Left lung (tissue), 10 donors: ENCODE results near the gene ZKSCAN3. TPM values are rescaled to one million over a fixed set of nuclear protein-coding genes. Genes with fewer than 3 reads are reported as not detected.

Experiments used
- ATAC-seq: fragments of 200-7000 bp; cut with Tn5 transposase; one replicate; pipeline ENCODE4 v1.9.1; 2020; ENCODE audit warnings: moderate library complexity
- DNase-seq, 4 donors: peaks; one replicate each; pipeline ENCODE4 v3.0.0-alpha.2; 2013 to 2020
- H3K27ac ChIP-seq, 2 donors: fragments of 200-600 bp; sonication (generic) in 1 of 2; one replicate each; pipeline versions ENCODE4 v1.5.0 to v1.8.0; 2020 to 2021
- H3K27me3 ChIP-seq, 2 donors: fragments of 200-600 bp; sonication (generic) in 1 of 2; one replicate each; pipeline versions ENCODE4 v1.5.0 to v1.8.0; 2020 to 2021
- H3K36me3 ChIP-seq, 2 donors: fragments of 200-600 bp; sonication (generic) in 1 of 2; one replicate each; pipeline versions ENCODE4 v1.5.0 to v1.8.0; 2020 to 2021
- H3K4me1 ChIP-seq, 2 donors: fragments of 200-600 bp; one replicate each; pipeline ENCODE4 v1.8.0; 2021
- H3K4me3 ChIP-seq, 2 donors: fragments of 200-600 bp; sonication (generic) in 1 of 2; one replicate each; pipeline versions ENCODE4 v1.5.0 to v1.8.0; 2020 to 2021; ENCODE audit warnings: mild to moderate bottlenecking in 1 of 2
- H3K9me3 ChIP-seq, 2 donors: fragments of 200-600 bp; sonication (generic) in 1 of 2; one replicate each; pipeline versions ENCODE4 v1.5.0 to v1.8.0; 2020 to 2021
- intact Hi-C, 2 donors: fragments of 100-400 bp; cut with DNase I; formaldehyde crosslinking; loops; one replicate each; pipeline versions ENCODE4 v1.11.2 to v1.14.2; 2022
- polyA plus RNA-seq, 6 donors: library from polyadenylated mRNA; unstranded; fragments of 120-200 nt; gene quantifications; one replicate each; pipeline ENCODE4 v1.2.1, GENCODE V29; 2013; ENCODE audit not compliant: insufficient read length in 6 of 6
- total RNA-seq, 2 donors: library from RNA; stranded (reverse); fragmentation: NEBNext Ultra II Directional; extraction: Animal tissue kit (Norgen Biotek cat#: 25700); gene quantifications; one replicate each; pipeline ENCODE4 v1.2.1, GENCODE V29; 2021
- TF ChIP-seq, protein P1 (sequence below), 2 donors: fragments of 200-600 bp; sonication (generic) in 1 of 2; IDR thresholded peaks; one replicate each; pipeline versions ENCODE4 v1.5.0 to v1.8.0; 2021; ENCODE audit warnings: antibody characterized with exemption in 2 of 2
- donor health status: DM: no; HTN: yes; CAD: no.
- donor health status: DM: no; HTN: no; CAD: no.

ZKSCAN3 gene
- total and polyA plus RNA-seq, 8 donors = 7.0 to 15.7 (median 13.3) TPM

DNA sequence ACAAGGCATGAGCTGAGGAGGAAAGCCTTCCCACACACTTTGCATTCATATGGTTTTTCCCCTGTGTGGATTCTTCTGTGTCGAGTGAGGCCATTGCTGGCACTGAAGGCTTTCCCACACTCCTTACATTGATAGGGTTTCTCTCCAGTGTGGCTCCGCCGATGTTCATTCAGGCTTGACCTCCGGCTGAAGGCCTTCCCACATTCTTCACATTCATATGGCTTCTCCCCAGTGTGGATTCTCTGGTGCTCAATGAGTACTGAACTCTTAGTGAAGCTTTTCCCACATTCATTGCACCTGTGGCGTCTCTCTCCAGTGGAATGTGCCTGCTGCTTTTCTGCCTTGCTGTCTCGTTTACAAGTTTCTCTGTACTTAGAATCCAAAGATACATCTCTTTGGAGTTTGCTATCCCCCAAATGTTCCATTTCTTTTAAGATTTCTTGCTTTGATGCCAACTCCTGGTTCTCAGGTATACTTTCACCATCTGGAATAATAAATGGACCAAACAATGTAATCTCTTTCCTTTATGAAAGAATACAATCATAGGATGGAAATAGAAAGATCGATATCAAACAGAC lies 23.3 kb upstream of the ZKSCAN3 start:
- Histone ChIP-seq H3K27me3 (no peaks in the 10 kb centered on the region), H3K4me3 (no peak overlapping the region), H3K4me1 (no peaks in the 10 kb centered on the region), H3K9me3 (peaks cover 0 to 52% of the 10 kb centered on the region in 2 donors), H3K27ac (no peak overlapping the region), H3K36me3 (peaks cover 0 to 48% of the 10 kb centered on the region in 2 donors)
- TF ChIP-seq, protein P1, sequence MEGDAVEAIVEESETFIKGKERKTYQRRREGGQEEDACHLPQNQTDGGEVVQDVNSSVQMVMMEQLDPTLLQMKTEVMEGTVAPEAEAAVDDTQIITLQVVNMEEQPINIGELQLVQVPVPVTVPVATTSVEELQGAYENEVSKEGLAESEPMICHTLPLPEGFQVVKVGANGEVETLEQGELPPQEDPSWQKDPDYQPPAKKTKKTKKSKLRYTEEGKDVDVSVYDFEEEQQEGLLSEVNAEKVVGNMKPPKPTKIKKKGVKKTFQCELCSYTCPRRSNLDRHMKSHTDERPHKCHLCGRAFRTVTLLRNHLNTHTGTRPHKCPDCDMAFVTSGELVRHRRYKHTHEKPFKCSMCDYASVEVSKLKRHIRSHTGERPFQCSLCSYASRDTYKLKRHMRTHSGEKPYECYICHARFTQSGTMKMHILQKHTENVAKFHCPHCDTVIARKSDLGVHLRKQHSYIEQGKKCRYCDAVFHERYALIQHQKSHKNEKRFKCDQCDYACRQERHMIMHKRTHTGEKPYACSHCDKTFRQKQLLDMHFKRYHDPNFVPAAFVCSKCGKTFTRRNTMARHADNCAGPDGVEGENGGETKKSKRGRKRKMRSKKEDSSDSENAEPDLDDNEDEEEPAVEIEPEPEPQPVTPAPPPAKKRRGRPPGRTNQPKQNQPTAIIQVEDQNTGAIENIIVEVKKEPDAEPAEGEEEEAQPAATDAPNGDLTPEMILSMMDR (IDR thresholded peaks at IDR 0.05) = no peak
- DNase-seq (no peak), ATAC-seq (no peak)
- intact Hi-C loops = no loop called here

DNA sequence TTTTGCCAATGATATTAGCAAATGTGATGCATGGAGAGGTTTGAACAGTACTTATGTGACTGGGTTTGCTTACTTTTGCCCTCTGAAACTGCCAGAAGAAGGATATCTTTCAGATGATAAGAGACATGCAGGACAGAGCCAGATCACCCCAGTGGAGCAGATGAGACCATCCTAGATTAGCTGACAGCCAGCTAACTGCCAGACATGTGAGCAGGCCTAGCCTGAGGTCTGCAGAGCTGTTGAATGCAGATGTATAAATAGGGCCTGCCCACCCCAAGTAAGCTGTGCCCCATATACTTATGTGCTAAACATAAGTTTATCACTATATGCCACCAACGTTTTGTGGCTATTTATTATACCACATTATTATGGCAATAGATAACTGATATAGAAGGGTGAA lies 19.7 kb upstream of the ZKSCAN3 start:
- intact Hi-C loops = no loop called here
- peaks cover 0 to 40% of the 10 kb centered on the region in 2 donors for H3K9me3 ChIP-seq
- H3K36me3 ChIP-seq = peaks cover 0 to 38% of the 10 kb centered on the region in 2 donors
- TF ChIP-seq, protein P1 (IDR thresholded peaks at IDR 0.05) = no peak
- peaks cover 0 to 3% of the 10 kb centered on the region in 2 donors for H3K4me1 ChIP-seq
- H3K27ac ChIP-seq = no peak overlapping the region
- H3K4me3 ChIP-seq = no peak overlapping the region
- ATAC-seq (no peak), DNase-seq (no peak)
- H3K27me3 ChIP-seq = no peaks in the 10 kb centered on the region

DNA sequence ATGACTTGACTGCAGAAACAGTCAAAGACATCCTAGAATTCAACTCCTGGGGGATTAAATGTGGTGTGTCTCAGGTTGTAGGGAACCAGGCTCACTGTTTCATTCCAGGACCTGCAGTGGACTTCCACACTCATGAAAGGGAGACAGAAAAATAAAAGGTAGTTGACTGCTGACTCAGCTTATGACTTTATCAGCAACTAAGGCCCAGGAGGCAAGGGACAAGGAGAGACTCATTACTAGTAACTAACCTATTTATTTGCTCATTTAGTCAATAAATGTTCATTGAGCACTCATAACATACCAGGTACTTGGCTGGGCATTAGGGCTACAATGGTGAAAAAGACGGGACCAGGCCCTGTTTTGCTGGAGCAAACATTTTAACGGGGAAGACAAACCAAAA lies 16.7 kb upstream of the ZKSCAN3 start:
- H3K9me3 ChIP-seq = peaks cover 0 to 10% of the 10 kb centered on the region in 2 donors
- TF ChIP-seq, protein P1 (IDR thresholded peaks at IDR 0.05) = no peak
- ATAC-seq = no peak
- no peak for DNase-seq
- H3K4me1 ChIP-seq = peaks cover 0 to 11% of the 10 kb centered on the region in 2 donors
- H3K4me3 ChIP-seq = no peak overlapping the region
- peaks cover 0 to 8% of the 10 kb centered on the region in 2 donors for H3K36me3 ChIP-seq
- intact Hi-C loops = no loop called here
- no peaks in the 10 kb centered on the region for H3K27me3 ChIP-seq
- H3K27ac ChIP-seq = no peak overlapping the region

DNA sequence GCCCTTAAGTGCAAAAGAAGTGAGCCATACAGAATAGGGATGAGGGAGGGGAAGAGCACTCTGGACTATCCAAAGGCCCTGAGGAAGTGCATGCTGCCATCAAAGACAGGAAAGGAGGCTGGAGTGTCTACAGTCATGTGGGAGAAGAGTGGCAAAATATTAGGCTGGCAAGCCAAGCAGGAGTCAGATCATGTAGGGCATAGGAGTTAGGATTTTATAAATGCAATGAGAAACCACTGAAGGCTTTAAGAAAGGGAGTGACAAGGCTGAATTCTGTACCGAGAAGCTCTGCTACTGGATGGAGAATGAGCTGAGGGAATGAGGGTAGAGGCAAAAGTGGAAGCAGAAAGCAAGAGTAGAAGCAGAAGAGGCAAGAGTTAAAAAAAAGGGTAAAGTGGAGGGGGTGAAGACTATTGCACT lies 16.1 kb upstream of the ZKSCAN3 start:
- no peak overlapping the region for H3K4me3 ChIP-seq
- H3K4me1 ChIP-seq = peaks cover 0 to 11% of the 10 kb centered on the region in 2 donors
- TF ChIP-seq, protein P1 (IDR thresholded peaks at IDR 0.05) = no peak
- DNase-seq = no peak
- H3K36me3 ChIP-seq = peaks cover 0 to 6% of the 10 kb centered on the region in 2 donors
- no peaks in the 10 kb centered on the region for H3K27me3 ChIP-seq
- H3K27ac ChIP-seq = no peak overlapping the region
- peaks cover 0 to 6% of the 10 kb centered on the region in 2 donors for H3K9me3 ChIP-seq
- ATAC-seq = no peak
- intact Hi-C loops = no loop called here

DNA sequence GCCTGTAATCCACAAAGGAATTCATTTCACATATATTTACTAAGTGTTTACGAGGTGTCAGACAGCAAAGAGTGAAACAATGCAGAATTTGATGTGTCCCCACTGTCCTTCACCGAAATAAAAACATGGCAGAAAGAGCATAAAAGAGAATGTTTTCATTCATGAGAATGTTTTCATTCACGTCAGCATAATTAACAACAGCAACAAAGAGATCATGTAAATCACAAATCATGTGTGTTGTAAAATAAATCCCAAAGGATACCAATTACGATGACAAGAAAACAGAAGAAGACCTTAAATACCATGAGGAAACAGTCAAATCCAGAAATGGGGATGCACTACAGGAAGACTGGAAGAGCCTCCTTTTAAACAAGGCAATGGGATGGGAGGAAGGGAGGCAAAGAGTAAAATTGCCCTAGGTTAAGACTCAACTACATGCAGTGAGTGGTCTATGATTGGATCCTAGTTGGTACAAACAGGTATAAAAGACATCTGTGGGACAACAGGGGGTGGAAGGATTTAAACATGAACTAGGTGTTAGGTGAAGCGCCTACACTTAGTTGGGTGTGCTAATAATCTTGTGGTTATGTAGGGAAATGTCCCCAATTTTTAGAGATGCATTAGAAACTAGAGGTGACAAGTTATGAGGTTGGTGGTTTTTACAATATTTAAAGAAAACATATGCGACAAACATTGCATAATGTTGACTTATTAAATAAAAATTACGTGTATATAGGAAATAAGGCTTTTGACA lies 15.3 kb upstream of the ZKSCAN3 start:
- TF ChIP-seq, protein P1 (IDR thresholded peaks at IDR 0.05) = no peak
- Histone ChIP-seq H3K27me3 (no peaks in the 10 kb centered on the region), H3K4me1 (peaks cover 0 to 11% of the 10 kb centered on the region in 2 donors), H3K9me3 (no peaks in the 10 kb centered on the region), H3K4me3 (peak overlapping the region in 1 of 2 donors; percentile 62), H3K27ac (peak overlapping the region; percentile 94 to 99), H3K36me3 (no peaks in the 10 kb centered on the region)
- no peak for ATAC-seq
- intact Hi-C loops = no loop called here
- no peak for DNase-seq
